Erythroblast (primary cell): Measurements from ENCODE around the gene TTLL5.

Experiments
- GATA1 ChIP-seq: IDR thresholded peaks from 2 replicates; pipeline ENCODE4 v1.6.1; 2011; ENCODE audit warnings: low read depth, mild to moderate bottlenecking, control low read depth, low read length, moderate library complexity
- POLR2A ChIP-seq: IDR thresholded peaks from 2 replicates; pipeline ENCODE4 v1.6.1; 2011; ENCODE audit warnings: mild to moderate bottlenecking, low read length

DNA sequence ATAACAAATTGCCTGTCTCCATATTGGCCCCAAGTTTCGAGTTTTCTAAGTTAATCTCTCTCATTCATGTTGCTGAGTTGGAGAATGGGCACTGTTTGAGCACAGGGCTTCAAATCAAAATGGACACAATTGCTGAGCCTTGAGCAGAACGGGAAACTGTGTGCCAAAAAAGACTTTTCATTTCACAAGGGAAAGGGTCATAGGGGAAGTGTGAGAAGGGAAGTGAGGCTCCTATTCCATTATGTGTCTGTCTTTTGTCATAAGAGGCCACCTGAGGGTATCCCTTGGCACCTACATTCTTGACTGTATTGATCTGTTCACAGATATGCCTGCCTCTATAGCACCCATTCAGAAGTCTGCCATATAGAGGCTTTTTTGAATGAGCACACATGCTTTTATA, 59.1 kb downstream of the TTLL5 start:
- no peak for TF ChIP-seq POLR2A
- no peak for TF ChIP-seq GATA1
